Mesendoderm (in vitro differentiated cells): ENCODE results near the gene ERC2.
A peak's percentile ranks its signal among the peaks of the same experiment; 100 is the strongest.

Experiments
- DNase-seq: peaks from one replicate; pipeline ENCODE4 v3.0.0; 2013
- H2AK5ac ChIP-seq: 2 replicates; pipeline ENCODE4 v1.6.1; 2013; ENCODE audit warnings: low read length, inconsistent platforms
- H2BK120ac ChIP-seq: 2 replicates; pipeline ENCODE4 v1.6.1; 2013; ENCODE audit warnings: low read depth, mild to moderate bottlenecking, low read length, moderate library complexity, mixed read lengths
- H2BK15ac ChIP-seq: replicated peaks from 2 replicates; pipeline ENCODE4 v1.6.1; 2013; ENCODE audit warnings: low read depth, mild to moderate bottlenecking, moderate library complexity
- H2BK5ac ChIP-seq: 2 replicates; pipeline ENCODE4 v1.6.1; 2013; ENCODE audit warnings: low read length, inconsistent platforms
- H3K18ac ChIP-seq: 2 replicates; pipeline ENCODE4 v1.6.1; 2013; ENCODE audit warnings: mild to moderate bottlenecking, low read length, mixed read lengths
- H3K23ac ChIP-seq: one replicate; pipeline ENCODE4 v1.6.1; 2013; ENCODE audit warnings: low read length
- H3K27ac ChIP-seq: 2 replicates; pipeline ENCODE4 v1.5.1; 2013; ENCODE audit warnings: low read depth, mild to moderate bottlenecking, inconsistent platforms, low read length, moderate library complexity
- H3K27me3 ChIP-seq: 2 replicates; pipeline ENCODE4 v1.6.1; 2013; ENCODE audit warnings: low read length, control low read depth, mild to moderate bottlenecking, inconsistent platforms; ENCODE audit not compliant: insufficient read depth, poor library complexity
- H3K36me3 ChIP-seq: 2 replicates; pipeline ENCODE4 v1.6.1; 2013; ENCODE audit warnings: low read length, inconsistent platforms; ENCODE audit not compliant: control insufficient read depth, insufficient read depth
- H3K4ac ChIP-seq: one replicate; pipeline ENCODE4 v1.6.1; 2013; ENCODE audit warnings: low read depth, mild to moderate bottlenecking, low read length, moderate library complexity
- H3K4me1 ChIP-seq: 2 replicates; pipeline ENCODE4 v1.6.1; 2013; ENCODE audit warnings: low read depth, low read length, inconsistent platforms; ENCODE audit not compliant: control insufficient read depth
- H3K4me2 ChIP-seq: 2 replicates; pipeline ENCODE4 v1.6.1; 2013; ENCODE audit warnings: low read length
- H3K4me3 ChIP-seq: 2 replicates; pipeline ENCODE4 v1.5.1; 2013; ENCODE audit warnings: mild to moderate bottlenecking, low read length
- H3K56ac ChIP-seq: one replicate; pipeline ENCODE4 v1.6.1; 2013; ENCODE audit warnings: low read length
- H3K79me1 ChIP-seq: 2 replicates; pipeline ENCODE4 v1.6.1; 2013; ENCODE audit warnings: low read length, inconsistent platforms
- H3K79me2 ChIP-seq: 2 replicates; pipeline ENCODE4 v1.6.1; 2013; ENCODE audit warnings: mild to moderate bottlenecking, low read length; ENCODE audit not compliant: control insufficient read depth, insufficient read depth
- H3K9ac ChIP-seq: 2 replicates; pipeline ENCODE4 v1.6.1; 2013; ENCODE audit warnings: low read length, inconsistent platforms
- H4K5ac ChIP-seq: one replicate; pipeline ENCODE4 v1.6.1; 2013; ENCODE audit warnings: low read length
- H4K8ac ChIP-seq: one replicate; pipeline ENCODE4 v1.6.1; 2013; ENCODE audit warnings: low read depth, mild to moderate bottlenecking, control low read depth, low read length, moderate library complexity
- WGBS: extraction: QIAGEN DNeasy Blood & Tissue Kit; methylation state at CpG from one replicate; pipeline ENCODE4 v1.1.7; 2013; ENCODE audit warnings: low lambda C conversion rate, missing lambda C conversion rate; ENCODE audit not compliant: insufficient coverage; ENCODE audit errors: extremely low coverage; 5-methylcytosine and 5-hydroxymethylcytosine counted together

ERC2 gene

DNA sequence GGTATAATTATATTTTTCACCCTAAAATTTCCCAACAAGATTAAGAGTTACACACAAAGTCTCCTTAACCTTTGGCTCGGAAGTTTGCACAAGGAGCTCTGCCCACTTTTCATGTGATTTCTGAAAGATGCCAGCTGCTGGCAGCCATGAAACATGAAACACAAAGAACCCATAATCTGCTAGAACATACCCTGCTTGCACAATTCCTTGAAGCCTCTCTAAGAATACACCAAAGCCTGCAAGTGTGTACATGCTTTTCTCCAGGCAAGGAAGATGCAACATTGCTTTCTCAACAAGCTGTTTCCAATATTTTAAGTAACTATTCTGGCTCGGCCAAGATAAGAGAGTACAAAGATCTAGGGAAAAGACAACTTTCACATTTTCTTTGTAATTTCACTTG, 799.1 kb downstream of the ERC2 start:
- no peak overlapping the region for H3K4me2 ChIP-seq
- no peaks in the 10 kb centered on the region for H3K79me1 ChIP-seq
- no peak overlapping the region for H2AK5ac ChIP-seq
- peaks cover 7% of the 10 kb centered on the region for H3K4me1 ChIP-seq
- H4K5ac ChIP-seq, result no peak overlapping the region
- no peak overlapping the region for H3K23ac ChIP-seq
- H3K36me3 ChIP-seq, result no peaks in the 10 kb centered on the region
- no peaks in the 10 kb centered on the region for H3K27me3 ChIP-seq
- H2BK15ac ChIP-seq, result no peak overlapping the region
- H3K79me2 ChIP-seq, result no peaks in the 10 kb centered on the region
- no peak overlapping the region for H3K56ac ChIP-seq
- DNase-seq, result no peak
- no peak overlapping the region for H2BK120ac ChIP-seq
- H2BK5ac ChIP-seq, result no peak overlapping the region
- WGBS, result no CpG with 5 or more reads among the region's 2 CpGs
- no peak overlapping the region for H3K27ac ChIP-seq
- H3K4ac ChIP-seq, result no peak overlapping the region
- no peak overlapping the region for H3K4me3 ChIP-seq
- no peak overlapping the region for H3K18ac ChIP-seq
- no peak overlapping the region for H3K9ac ChIP-seq
- H4K8ac ChIP-seq, result no peak overlapping the region

DNA sequence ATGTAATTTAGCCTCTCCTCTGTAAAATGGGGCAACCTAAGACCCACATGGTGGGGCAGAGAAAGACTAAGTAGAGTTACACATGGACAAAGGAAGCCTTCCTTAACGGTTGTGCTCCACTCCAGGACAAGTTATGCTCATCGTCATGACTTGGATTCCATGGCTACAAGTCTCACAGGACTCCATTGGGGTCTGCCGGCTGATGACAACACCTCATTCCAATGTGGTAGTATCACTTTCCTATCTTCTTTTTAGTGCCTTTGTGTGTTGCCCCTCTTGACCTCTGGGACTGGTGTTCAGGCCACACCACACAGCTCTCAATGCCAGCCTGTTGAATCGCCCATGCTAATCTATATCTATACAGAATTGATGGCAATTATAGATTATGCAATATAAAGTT, 799.9 kb downstream of the ERC2 start:
- Histone ChIP-seq H3K79me2 (no peaks in the 10 kb centered on the region), H3K23ac (no peak overlapping the region), H3K56ac (no peak overlapping the region), H2AK5ac (no peak overlapping the region), H3K36me3 (no peaks in the 10 kb centered on the region), H2BK120ac (no peak overlapping the region), H4K5ac (no peak overlapping the region), H4K8ac (no peak overlapping the region), H3K18ac (no peak overlapping the region), H3K4me1 (peaks cover 12% of the 10 kb centered on the region), H3K27ac (no peak overlapping the region), H3K4me3 (no peak overlapping the region), H3K9ac (no peak overlapping the region), H3K4ac (no peak overlapping the region), H3K4me2 (no peak overlapping the region), H3K79me1 (no peaks in the 10 kb centered on the region), H3K27me3 (no peaks in the 10 kb centered on the region), H2BK5ac (no peak overlapping the region), H2BK15ac (no peak overlapping the region)
- peak; percentile 92 for DNase-seq
- no CpG with 5 or more reads among the region's 4 CpGs for WGBS

DNA sequence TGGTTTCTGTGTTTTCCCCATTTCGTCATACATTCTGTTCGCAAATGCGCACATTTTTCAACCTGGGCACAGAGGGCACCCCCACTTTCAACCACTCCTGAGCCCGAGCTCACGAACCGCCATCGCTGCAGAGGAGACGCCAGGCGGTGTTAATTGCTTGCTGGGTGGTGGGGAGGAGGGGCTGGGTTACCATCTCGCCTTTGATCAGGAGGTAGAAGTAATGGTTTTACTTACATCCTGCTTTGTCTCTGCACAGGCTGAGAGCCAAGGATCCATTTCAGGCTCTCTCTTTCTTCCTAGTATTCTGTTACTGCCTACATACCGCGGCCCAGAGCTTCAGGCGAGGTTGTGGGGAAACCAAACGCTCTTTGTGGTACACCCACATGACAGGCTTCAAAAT, 803.9 kb downstream of the ERC2 start:
- Histone ChIP-seq H3K27me3 (no peaks in the 10 kb centered on the region), H2BK5ac (peak overlapping the region; percentile 40), H3K23ac (no peak overlapping the region), H3K79me2 (no peaks in the 10 kb centered on the region), H3K27ac (no peak overlapping the region), H2BK15ac (no peak overlapping the region), H2BK120ac (no peak overlapping the region), H2AK5ac (no peak overlapping the region), H3K4me2 (no peak overlapping the region), H3K9ac (no peak overlapping the region), H3K4me3 (no peak overlapping the region), H3K18ac (no peak overlapping the region), H3K4ac (peak overlapping the region; percentile 76), H4K5ac (no peak overlapping the region), H3K4me1 (peaks cover 18% of the 10 kb centered on the region), H3K36me3 (no peaks in the 10 kb centered on the region), H3K79me1 (no peaks in the 10 kb centered on the region), H4K8ac (no peak overlapping the region), H3K56ac (peak overlapping the region; percentile 50)
- no CpG with 5 or more reads among the region's 14 CpGs for WGBS
- DNase-seq, result peak; percentile 62

DNA sequence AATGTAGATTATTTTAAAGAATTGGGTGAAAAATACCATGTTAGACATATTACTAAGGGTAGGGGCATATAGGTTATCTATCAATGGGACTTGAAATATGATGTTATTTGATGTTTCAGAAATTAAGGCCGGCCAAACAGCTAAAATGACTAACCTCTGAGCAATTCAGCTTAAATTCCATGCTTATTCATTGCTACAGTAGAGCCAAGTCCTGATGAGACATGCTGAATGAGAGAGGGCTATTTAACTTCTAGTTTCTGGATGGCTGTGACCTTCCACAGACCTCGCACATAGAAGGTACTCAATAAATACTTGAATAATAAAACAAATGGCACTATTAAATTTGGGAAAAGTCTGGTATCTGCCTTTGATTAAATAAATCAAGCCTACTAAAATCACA, 805.6 kb downstream of the ERC2 start:
- no peak overlapping the region for H2BK15ac ChIP-seq
- H2BK5ac ChIP-seq, result no peak overlapping the region
- no CpG with 5 or more reads among the region's 2 CpGs for WGBS
- no peaks in the 10 kb centered on the region for H3K79me1 ChIP-seq
- no peaks in the 10 kb centered on the region for H3K79me2 ChIP-seq
- no peak overlapping the region for H3K27ac ChIP-seq
- H3K4me1 ChIP-seq, result peaks cover 21% of the 10 kb centered on the region
- H2AK5ac ChIP-seq, result no peak overlapping the region
- no peak overlapping the region for H3K4ac ChIP-seq
- no peaks in the 10 kb centered on the region for H3K36me3 ChIP-seq
- no peak overlapping the region for H3K4me3 ChIP-seq
- H3K27me3 ChIP-seq, result no peaks in the 10 kb centered on the region
- no peak for DNase-seq
- no peak overlapping the region for H3K9ac ChIP-seq
- H3K4me2 ChIP-seq, result no peak overlapping the region
- no peak overlapping the region for H4K5ac ChIP-seq
- H3K56ac ChIP-seq, result no peak overlapping the region
- no peak overlapping the region for H3K23ac ChIP-seq
- H4K8ac ChIP-seq, result no peak overlapping the region
- H3K18ac ChIP-seq, result no peak overlapping the region
- H2BK120ac ChIP-seq, result no peak overlapping the region

DNA sequence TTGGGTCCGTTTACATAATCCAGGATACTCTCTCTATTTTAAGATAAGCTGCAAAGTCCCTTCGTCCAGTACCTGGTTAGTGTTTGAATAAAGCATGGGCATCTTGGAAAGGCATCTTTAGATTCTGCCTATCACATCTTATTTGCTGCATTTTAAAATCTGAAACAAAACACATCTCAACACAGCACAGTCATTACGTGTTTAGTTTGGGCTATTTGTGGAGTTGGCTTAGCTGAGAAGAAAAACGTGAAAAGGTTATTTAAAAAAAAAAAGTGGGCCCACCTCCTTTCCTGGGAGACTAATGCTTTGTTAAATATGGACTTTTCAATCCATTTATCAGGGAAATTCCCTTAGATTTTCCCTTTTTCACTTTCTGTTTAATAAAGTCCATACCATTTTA, 806.7 kb downstream of the ERC2 start:
- H3K18ac ChIP-seq, result no peak overlapping the region
- no peak overlapping the region for H3K4ac ChIP-seq
- no peaks in the 10 kb centered on the region for H3K79me2 ChIP-seq
- no peak overlapping the region for H3K4me3 ChIP-seq
- no peak overlapping the region for H4K8ac ChIP-seq
- no peak overlapping the region for H3K27ac ChIP-seq
- H3K4me2 ChIP-seq, result no peak overlapping the region
- WGBS, result no CpG with 5 or more reads among the region's 4 CpGs
- no peak overlapping the region for H3K56ac ChIP-seq
- no peak overlapping the region for H2AK5ac ChIP-seq
- DNase-seq, result no peak
- no peak overlapping the region for H3K23ac ChIP-seq
- H2BK15ac ChIP-seq, result no peak overlapping the region
- no peaks in the 10 kb centered on the region for H3K79me1 ChIP-seq
- H4K5ac ChIP-seq, result peak overlapping the region; percentile 34
- peaks cover 21% of the 10 kb centered on the region for H3K4me1 ChIP-seq
- H3K9ac ChIP-seq, result no peak overlapping the region
- no peak overlapping the region for H2BK120ac ChIP-seq
- H3K36me3 ChIP-seq, result no peaks in the 10 kb centered on the region
- H2BK5ac ChIP-seq, result no peak overlapping the region
- no peaks in the 10 kb centered on the region for H3K27me3 ChIP-seq

DNA sequence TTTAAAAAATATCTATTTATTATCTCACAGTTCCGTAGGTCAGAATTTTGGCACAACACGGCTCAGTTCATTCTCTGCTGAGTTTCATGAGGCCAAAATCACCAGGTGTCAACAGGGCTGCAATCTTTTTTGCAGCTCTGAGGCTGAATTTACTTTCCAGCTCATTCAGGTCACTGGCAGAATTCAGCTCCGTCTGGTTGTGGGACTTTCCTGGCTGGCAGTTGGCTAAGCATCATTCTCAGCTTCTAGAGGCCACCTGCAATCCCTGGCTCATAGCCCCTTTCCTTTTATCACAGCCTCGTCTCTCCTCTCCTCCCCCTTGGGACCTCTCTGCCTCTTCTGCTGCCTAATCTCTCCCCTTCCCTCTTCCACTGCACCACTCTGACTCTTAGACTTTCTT, 807.1 kb downstream of the ERC2 start:
- Histone ChIP-seq H2AK5ac (no peak overlapping the region), H2BK120ac (no peak overlapping the region), H2BK15ac (no peak overlapping the region), H3K4me3 (no peak overlapping the region), H3K4me2 (no peak overlapping the region), H3K27me3 (no peaks in the 10 kb centered on the region), H3K27ac (no peak overlapping the region), H3K9ac (no peak overlapping the region), H3K4ac (no peak overlapping the region), H3K79me2 (no peaks in the 10 kb centered on the region), H4K5ac (peak overlapping the region; percentile 34), H3K79me1 (no peaks in the 10 kb centered on the region), H3K23ac (no peak overlapping the region), H2BK5ac (no peak overlapping the region), H3K18ac (no peak overlapping the region), H3K56ac (no peak overlapping the region), H3K4me1 (peaks cover 21% of the 10 kb centered on the region), H3K36me3 (no peaks in the 10 kb centered on the region), H4K8ac (no peak overlapping the region)
- no peak for DNase-seq
- no CpG with 5 or more reads among the region's 4 CpGs for WGBS
